PC-3 (cell line): ENCODE results near the gene MYO6. TPM values are rescaled to one million over a fixed set of nuclear protein-coding genes. Genes with fewer than 3 reads are reported as not detected.

Source experiments
- ATAC-seq: fragments of 200-7000 bp; cut with Tn5 transposase; 2 replicates; pipeline ENCODE4 v1.9.1; 2020; ENCODE audit warnings: mild to moderate bottlenecking, moderate library complexity
- BruUV-seq: library from RNA; stranded (reverse); fragments of 400-500 nt; replicated peaks from 2 replicates; lab custom pipeline; 2021; lab: Mats Ljungman, UMichigan
- CTCF ChIA-PET: fragments of 300-600 bp; sonication (Branson Sonifier 250); formaldehyde crosslinking; loops from one replicate; lab custom pipeline; 2022; ENCODE audit warnings: antibody characterized with exemption; lab: Charles Lee
- POLR2A ChIA-PET: fragments of 300-600 bp; sonication (Branson Sonifier 250); formaldehyde crosslinking; loops from one replicate; lab custom pipeline; 2022; ENCODE audit warnings: antibody characterized with exemption; ENCODE audit not compliant: unreplicated experiment; lab: Charles Lee
- DNase-seq: peaks from one replicate; pipeline ENCODE4 v3.0.0-alpha.2; 2015
- H2AFZ ChIP-seq: fragments of 300-600 bp; sonication (generic); 2 replicates; pipeline ENCODE4 v1.6.0; 2016; ENCODE audit warnings: antibody characterized with exemption, low read length
- H3F3A ChIP-seq: fragments of 300-600 bp; sonication (generic); one replicate; pipeline ENCODE4 v1.6.0; 2017; ENCODE audit warnings: antibody characterized with exemption, low read length, control low read depth, mild to moderate bottlenecking; ENCODE audit not compliant: unreplicated experiment
- H3K27ac ChIP-seq: fragments of 300-600 bp; sonication (generic); 2 replicates; pipeline ENCODE4 v1.5.1; 2016; ENCODE audit warnings: mild to moderate bottlenecking, low read length
- H3K27me3 ChIP-seq: fragments of 300-600 bp; sonication (generic); 2 replicates; pipeline ENCODE4 v1.6.1; 2016; ENCODE audit warnings: low read length, mixed read lengths
- H3K36me3 ChIP-seq: fragments of 300-600 bp; sonication (generic); 2 replicates; pipeline ENCODE4 v1.6.1; 2016; ENCODE audit warnings: low read depth, mixed run types, low read length, mixed read lengths
- H3K4me1 ChIP-seq: fragments of 300-600 bp; sonication (generic); 2 replicates; pipeline ENCODE4 v1.5.1; 2016; ENCODE audit warnings: low read length; ENCODE audit not compliant: insufficient read depth
- H3K4me2 ChIP-seq: fragments of 300-600 bp; sonication (generic); 2 replicates; pipeline ENCODE4 v1.6.0; 2016; ENCODE audit warnings: low read length
- H3K4me3 ChIP-seq: fragments of 300-600 bp; sonication (generic); 2 replicates; pipeline ENCODE4 v1.5.1; 2016; ENCODE audit warnings: mild to moderate bottlenecking, low read length, mixed read lengths
- H3K79me2 ChIP-seq: fragments of 300-600 bp; sonication (generic); 2 replicates; pipeline ENCODE4 v1.6.1; 2017; ENCODE audit warnings: low read length, mixed read lengths
- H3K9ac ChIP-seq: fragments of 300-600 bp; sonication (generic); 2 replicates; pipeline ENCODE4 v1.6.0; 2016; ENCODE audit warnings: mild to moderate bottlenecking, low read length
- H3K9me2 ChIP-seq: fragments of 300-600 bp; sonication (generic); replicated peaks from 2 replicates; pipeline ENCODE4 v1.6.1; 2016; ENCODE audit warnings: mixed run types, low read length, mixed read lengths
- H3K9me3 ChIP-seq: fragments of 300-600 bp; sonication (generic); 2 replicates; pipeline ENCODE4 v1.6.1; 2016; ENCODE audit warnings: low read length, mixed read lengths
- H4K20me1 ChIP-seq: fragments of 300-600 bp; sonication (generic); 2 replicates; pipeline ENCODE4 v1.6.1; 2016; ENCODE audit warnings: low read length, mixed read lengths
- EZH2 ChIP-seq: fragments of 300-600 bp; sonication (generic); IDR thresholded peaks from one replicate; pipeline ENCODE4 v1.6.1; 2017; ENCODE audit warnings: antibody characterized with exemption, mild to moderate bottlenecking, low read length; ENCODE audit not compliant: unreplicated experiment
- EZH2phosphoT487 ChIP-seq: fragments of 300-600 bp; sonication (generic); IDR thresholded peaks from 2 replicates; pipeline ENCODE4 v1.6.1; 2018; ENCODE audit warnings: mild to moderate bottlenecking, antibody characterized with exemption, low read length, borderline replicate concordance
- intact Hi-C: fragments of 100-400 bp; cut with micrococcal nuclease; formaldehyde crosslinking; loops from 2 replicates; pipeline ENCODE4 v1.9.0; 2023
- total RNA-seq: library from RNA; depleted of rRNA; stranded (reverse); fragments of >200 nt; gene quantifications from 2 replicates; pipeline ENCODE4 v1.2.3, GENCODE V29; 2014
- TF ChIP-seq, protein P1 (sequence below): fragments of 300-600 bp; sonication (generic); conservative IDR thresholded peaks from 2 replicates; pipeline ENCODE4 v1.5.1; 2017; ENCODE audit warnings: antibody characterized with exemption, low read depth, mild to moderate bottlenecking, low read length

Gene MYO6
- total RNA-seq, 1 experiment from 2014 or later = 10.2 TPM

DNA sequence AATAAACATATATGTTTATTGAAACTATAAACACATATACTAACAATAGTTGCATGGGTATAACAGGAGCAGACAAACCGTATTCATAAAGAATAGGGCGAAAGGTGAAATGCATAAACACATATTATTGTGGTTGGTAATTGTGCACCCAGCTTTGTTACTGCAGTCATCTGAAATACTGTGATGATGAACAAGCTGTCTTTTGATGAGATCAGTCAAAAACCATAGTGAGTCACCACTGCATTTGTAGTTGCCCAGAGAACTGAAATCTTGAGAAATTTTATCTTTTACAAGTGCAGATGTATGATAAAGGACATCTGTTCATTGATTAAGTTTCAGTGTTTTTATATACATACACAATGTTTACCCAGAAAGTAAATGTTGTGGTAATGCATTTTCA is 133.7 kb downstream of the MYO6 start:
- no peaks in the 10 kb centered on the region for H3K9me2 ChIP-seq
- no peak overlapping the region for H3K27ac ChIP-seq
- no peak overlapping the region for H2AFZ ChIP-seq
- peaks cover 19% of the 10 kb centered on the region for H3K4me1 ChIP-seq
- no peaks in the 10 kb centered on the region for H3K36me3 ChIP-seq
- H3K27me3 ChIP-seq = no peaks in the 10 kb centered on the region
- no TSS peak for BruUV-seq
- H3K9ac ChIP-seq = no peak overlapping the region
- no peaks in the 10 kb centered on the region for H3K9me3 ChIP-seq
- CTCF ChIA-PET = interaction anchor here (1.0 kb wide), 1 partner anchor 11 kb away, joined by 3 read pairs; no protein-coding TSS in a partner anchor
- no peak overlapping the region for H3K4me3 ChIP-seq
- intact Hi-C loops = no loop called here
- H3K79me2 ChIP-seq = no peaks in the 10 kb centered on the region
- H3F3A ChIP-seq = no peaks in the 10 kb centered on the region
- no peaks in the 10 kb centered on the region for H4K20me1 ChIP-seq
- TF ChIP-seq, protein P1, sequence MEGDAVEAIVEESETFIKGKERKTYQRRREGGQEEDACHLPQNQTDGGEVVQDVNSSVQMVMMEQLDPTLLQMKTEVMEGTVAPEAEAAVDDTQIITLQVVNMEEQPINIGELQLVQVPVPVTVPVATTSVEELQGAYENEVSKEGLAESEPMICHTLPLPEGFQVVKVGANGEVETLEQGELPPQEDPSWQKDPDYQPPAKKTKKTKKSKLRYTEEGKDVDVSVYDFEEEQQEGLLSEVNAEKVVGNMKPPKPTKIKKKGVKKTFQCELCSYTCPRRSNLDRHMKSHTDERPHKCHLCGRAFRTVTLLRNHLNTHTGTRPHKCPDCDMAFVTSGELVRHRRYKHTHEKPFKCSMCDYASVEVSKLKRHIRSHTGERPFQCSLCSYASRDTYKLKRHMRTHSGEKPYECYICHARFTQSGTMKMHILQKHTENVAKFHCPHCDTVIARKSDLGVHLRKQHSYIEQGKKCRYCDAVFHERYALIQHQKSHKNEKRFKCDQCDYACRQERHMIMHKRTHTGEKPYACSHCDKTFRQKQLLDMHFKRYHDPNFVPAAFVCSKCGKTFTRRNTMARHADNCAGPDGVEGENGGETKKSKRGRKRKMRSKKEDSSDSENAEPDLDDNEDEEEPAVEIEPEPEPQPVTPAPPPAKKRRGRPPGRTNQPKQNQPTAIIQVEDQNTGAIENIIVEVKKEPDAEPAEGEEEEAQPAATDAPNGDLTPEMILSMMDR = no peak
- TF ChIP-seq EZH2phosphoT487 = no peak
- no peak for TF ChIP-seq EZH2
- ATAC-seq = peak; percentile 93
- H3K4me2 ChIP-seq = no peak overlapping the region
- peak; percentile 76 for DNase-seq
- POLR2A ChIA-PET = no interaction called here

DNA sequence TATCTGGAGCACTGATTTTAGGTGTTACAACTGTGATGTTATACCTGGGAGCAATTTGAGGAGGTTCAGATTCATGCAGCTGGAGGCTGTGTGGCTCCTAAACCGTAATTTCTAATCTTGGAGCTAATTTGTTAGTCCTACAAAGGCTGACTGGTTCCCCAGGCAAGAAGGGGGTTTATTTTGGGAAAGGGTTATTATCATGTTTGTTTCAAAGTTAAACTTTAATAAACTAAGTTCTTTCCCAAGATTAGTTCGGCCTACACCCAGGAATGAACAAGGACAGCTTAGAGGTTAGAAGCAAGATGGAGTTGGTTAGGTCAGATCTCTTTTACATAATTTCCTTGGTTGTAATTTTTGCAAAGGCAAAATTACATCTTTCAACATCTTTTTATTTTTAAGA is 135.8 kb downstream of the MYO6 start:
- H3K79me2 ChIP-seq = no peaks in the 10 kb centered on the region
- no peak for DNase-seq
- H3K9ac ChIP-seq = no peak overlapping the region
- no peaks in the 10 kb centered on the region for H3F3A ChIP-seq
- BruUV-seq = no TSS peak
- H3K27ac ChIP-seq = no peak overlapping the region
- ChIA-PET CTCF (no interaction called here), POLR2A (no interaction called here)
- ATAC-seq = no peak
- no peak overlapping the region for H3K4me2 ChIP-seq
- H3K9me3 ChIP-seq = no peaks in the 10 kb centered on the region
- H3K9me2 ChIP-seq = no peaks in the 10 kb centered on the region
- intact Hi-C loops = no loop called here
- no peak overlapping the region for H3K4me3 ChIP-seq
- H3K27me3 ChIP-seq = no peaks in the 10 kb centered on the region
- H4K20me1 ChIP-seq = no peaks in the 10 kb centered on the region
- H3K4me1 ChIP-seq = peaks cover 19% of the 10 kb centered on the region
- no peaks in the 10 kb centered on the region for H3K36me3 ChIP-seq
- TF ChIP-seq, protein P1 = no peak
- TF ChIP-seq EZH2 (no peak), EZH2phosphoT487 (no peak)
- no peak overlapping the region for H2AFZ ChIP-seq

DNA sequence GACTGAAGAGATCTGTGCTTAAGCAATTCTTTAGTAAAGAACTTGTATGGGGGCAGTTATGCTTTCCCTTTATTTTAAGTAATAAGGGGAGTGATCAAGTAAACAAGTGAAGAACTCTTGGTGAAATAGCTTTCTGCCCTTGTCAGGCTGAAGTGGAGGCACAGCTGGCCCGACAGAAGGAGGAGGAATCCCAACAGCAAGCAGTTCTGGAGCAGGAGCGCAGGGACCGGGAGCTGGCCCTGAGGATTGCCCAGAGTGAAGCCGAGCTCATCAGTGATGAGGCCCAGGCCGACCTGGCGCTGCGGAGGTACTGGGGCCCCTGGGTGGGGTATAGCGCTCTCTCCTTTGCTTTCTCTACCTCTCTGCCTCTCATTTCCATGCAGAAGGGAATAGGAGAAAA is 143.3 kb downstream of the MYO6 start:
- H2AFZ ChIP-seq = no peak overlapping the region
- no TSS peak for BruUV-seq
- no peaks in the 10 kb centered on the region; the same call in 1 of the 2 replicates for H3K36me3 ChIP-seq
- ChIA-PET CTCF (interaction anchor here (0.6 kb wide), 1 partner anchor 16 kb away, joined by 3 read pairs; no protein-coding TSS in a partner anchor), POLR2A (no interaction called here)
- no peak overlapping the region for H3K9ac ChIP-seq
- H4K20me1 ChIP-seq = no peaks in the 10 kb centered on the region
- no peaks in the 10 kb centered on the region for H3F3A ChIP-seq
- no peaks in the 10 kb centered on the region for H3K79me2 ChIP-seq
- H3K9me3 ChIP-seq = no peaks in the 10 kb centered on the region
- H3K9me2 ChIP-seq = no peaks in the 10 kb centered on the region
- no peaks in the 10 kb centered on the region for H3K27me3 ChIP-seq
- intact Hi-C loops = loop anchor here (5.0 kb wide), 2 partner anchors 35 to 1565 kb away; no protein-coding TSS in a partner anchor
- no peak for DNase-seq
- H3K4me3 ChIP-seq = no peak overlapping the region
- no peaks in the 10 kb centered on the region for H3K4me1 ChIP-seq
- TF ChIP-seq, protein P1 = no peak
- TF ChIP-seq EZH2phosphoT487 = no peak
- TF ChIP-seq EZH2 = no peak
- no peak overlapping the region for H3K4me2 ChIP-seq
- H3K27ac ChIP-seq = no peak overlapping the region
- ATAC-seq = no peak
